Hepatocyte (in vitro differentiated cells): ENCODE measurements around the gene NRG2. TPM values are rescaled to one million over a fixed set of nuclear protein-coding genes. Genes with fewer than 3 reads are reported as not detected.

Experiments
- DNase-seq: peaks from one replicate; pipeline ENCODE4 v3.0.0-alpha.2; 2016; ENCODE audit warnings: low spot score
- H2AFZ ChIP-seq: fragments of 200-600 bp; sonication (generic); 2 replicates; pipeline ENCODE4 v1.6.0; 2016; ENCODE audit warnings: antibody characterized with exemption, mild to moderate bottlenecking
- H3K27ac ChIP-seq: fragments of 200-600 bp; sonication (generic); 2 replicates; pipeline ENCODE4 v1.5.1; 2016; ENCODE audit warnings: mild to moderate bottlenecking
- H3K27me3 ChIP-seq: fragments of 200-600 bp; sonication (generic); 2 replicates; pipeline ENCODE4 v1.6.1; 2016
- H3K36me3 ChIP-seq: fragments of 200-600 bp; sonication (generic); replicated peaks from 2 replicates; pipeline ENCODE4 v1.5.1; 2016; ENCODE audit warnings: low read depth; ENCODE audit not compliant: insufficient read depth
- H3K4me1 ChIP-seq: fragments of 200-600 bp; sonication (generic); 2 replicates; pipeline ENCODE4 v1.5.1; 2016; ENCODE audit warnings: mild to moderate bottlenecking, moderate library complexity; ENCODE audit not compliant: insufficient read depth
- H3K4me2 ChIP-seq: fragments of 200-600 bp; sonication (generic); 2 replicates; pipeline ENCODE4 v1.6.0; 2016
- H3K4me3 ChIP-seq: fragments of 200-600 bp; sonication (generic); 2 replicates; pipeline ENCODE4 v1.5.1; 2016; ENCODE audit warnings: mild to moderate bottlenecking
- H3K79me2 ChIP-seq: fragments of 200-600 bp; sonication (generic); 2 replicates; pipeline ENCODE4 v1.6.0; 2017; ENCODE audit warnings: mild to moderate bottlenecking
- H3K9me2 ChIP-seq: fragments of 200-600 bp; sonication (generic); replicated peaks from 2 replicates; pipeline ENCODE4 v1.6.0; 2017; ENCODE audit warnings: mild to moderate bottlenecking; ENCODE audit not compliant: insufficient read depth
- H3K9me3 ChIP-seq: fragments of 200-600 bp; sonication (generic); 2 replicates; pipeline ENCODE4 v1.5.1; 2016; ENCODE audit warnings: low read depth, mild to moderate bottlenecking
- H4K20me1 ChIP-seq: fragments of 200-600 bp; sonication (generic); 2 replicates; pipeline ENCODE4 v1.6.0; 2016; ENCODE audit warnings: mild to moderate bottlenecking; ENCODE audit not compliant: insufficient read depth, poor library complexity, severe bottlenecking
- EZH2 ChIP-seq: fragments of 200-600 bp; sonication (generic); IDR thresholded peaks from 2 replicates; pipeline ENCODE4 v1.6.1; 2016; ENCODE audit warnings: antibody characterized with exemption, mild to moderate bottlenecking, borderline replicate concordance
- EZH2phosphoT487 ChIP-seq: fragments of 200-600 bp; sonication (generic); IDR thresholded peaks from one replicate; pipeline ENCODE4 v1.6.1; 2018; ENCODE audit warnings: antibody characterized with exemption, mild to moderate bottlenecking, low read depth, moderate library complexity; ENCODE audit not compliant: unreplicated experiment, severe bottlenecking
- WGBS: methylation state at CpG from one replicate; pipeline ENCODE4 v1.1.6; 2016; ENCODE audit warnings: low lambda C conversion rate; ENCODE audit errors: missing lambda C conversion rate; 5-methylcytosine and 5-hydroxymethylcytosine counted together
- polyA plus RNA-seq: library from polyadenylated mRNA; unstranded; fragments of >200 nt; fragmentation: Nextera tagmentation; extraction: Ambion mirVana; gene quantifications from 2 replicates; pipeline ENCODE4 v1.2.1, GENCODE V29; 2016
- total RNA-seq: library from RNA; depleted of rRNA; stranded (reverse); fragments of >200 nt; gene quantifications from 2 replicates; pipeline ENCODE4 v1.2.3, GENCODE V29; 2014
- TF ChIP-seq, protein P1 (sequence below): fragments of 200-600 bp; sonication (generic); IDR thresholded peaks from 2 replicates; pipeline ENCODE4 v1.5.1; 2016; ENCODE audit warnings: antibody characterized with exemption, mild to moderate bottlenecking; ENCODE audit not compliant: poor library complexity

Gene NRG2
- total and polyA plus RNA-seq, 2 experiments from 2014 or later = 1.4 to 1.5 TPM

DNA sequence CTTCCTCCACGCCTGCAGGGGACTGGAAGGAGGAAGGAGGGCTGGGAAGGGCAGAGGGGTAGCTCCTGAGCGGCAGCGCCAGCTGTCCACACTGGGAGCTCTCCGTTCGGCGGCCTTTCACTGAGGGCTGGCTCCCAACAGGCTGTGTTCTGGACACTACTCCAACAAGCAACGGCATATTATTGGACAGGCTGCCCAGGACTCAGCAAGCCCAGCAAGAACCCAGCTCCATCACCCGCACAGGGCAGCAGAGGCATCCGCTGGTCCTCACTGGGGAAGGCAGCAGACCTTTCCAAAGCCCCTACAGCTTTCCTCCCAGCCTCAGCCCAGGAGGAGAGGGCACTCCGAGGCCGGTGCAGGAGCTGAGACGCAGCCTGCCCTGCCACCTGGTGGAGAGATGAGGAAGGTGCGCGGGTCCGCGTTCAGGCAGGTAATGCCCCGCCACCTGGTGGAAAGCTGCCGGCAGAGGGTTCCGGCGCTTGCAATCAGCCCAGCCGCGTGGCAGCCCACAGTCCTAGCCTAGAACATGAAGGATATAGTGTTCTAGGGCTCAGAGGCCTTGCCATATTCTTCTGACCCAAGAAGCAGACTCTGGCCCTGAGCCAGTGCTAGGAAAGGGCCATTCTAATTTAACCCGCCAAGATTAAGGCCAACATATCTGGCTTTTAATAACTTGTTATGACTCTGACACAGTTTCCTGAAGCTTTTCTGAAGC, 74.4 kb downstream of the NRG2 start:
- no peaks in the 10 kb centered on the region for H4K20me1 ChIP-seq
- H3K4me3 ChIP-seq = no peak overlapping the region
- H3K9me3 ChIP-seq = no peaks in the 10 kb centered on the region
- 29% methylated on average over 23 of the region's 23 CpGs for WGBS
- no peaks in the 10 kb centered on the region for H3K9me2 ChIP-seq
- H3K27me3 ChIP-seq = peaks cover 6% of the 10 kb centered on the region
- no peaks in the 10 kb centered on the region for H3K36me3 ChIP-seq
- H3K4me2 ChIP-seq = no peak overlapping the region
- H3K79me2 ChIP-seq = no peaks in the 10 kb centered on the region
- H3K27ac ChIP-seq = no peak overlapping the region
- H3K4me1 ChIP-seq = no peaks in the 10 kb centered on the region
- no peak overlapping the region for H2AFZ ChIP-seq
- DNase-seq = peak; percentile 94
- TF ChIP-seq EZH2 = no peak
- TF ChIP-seq, protein P1, sequence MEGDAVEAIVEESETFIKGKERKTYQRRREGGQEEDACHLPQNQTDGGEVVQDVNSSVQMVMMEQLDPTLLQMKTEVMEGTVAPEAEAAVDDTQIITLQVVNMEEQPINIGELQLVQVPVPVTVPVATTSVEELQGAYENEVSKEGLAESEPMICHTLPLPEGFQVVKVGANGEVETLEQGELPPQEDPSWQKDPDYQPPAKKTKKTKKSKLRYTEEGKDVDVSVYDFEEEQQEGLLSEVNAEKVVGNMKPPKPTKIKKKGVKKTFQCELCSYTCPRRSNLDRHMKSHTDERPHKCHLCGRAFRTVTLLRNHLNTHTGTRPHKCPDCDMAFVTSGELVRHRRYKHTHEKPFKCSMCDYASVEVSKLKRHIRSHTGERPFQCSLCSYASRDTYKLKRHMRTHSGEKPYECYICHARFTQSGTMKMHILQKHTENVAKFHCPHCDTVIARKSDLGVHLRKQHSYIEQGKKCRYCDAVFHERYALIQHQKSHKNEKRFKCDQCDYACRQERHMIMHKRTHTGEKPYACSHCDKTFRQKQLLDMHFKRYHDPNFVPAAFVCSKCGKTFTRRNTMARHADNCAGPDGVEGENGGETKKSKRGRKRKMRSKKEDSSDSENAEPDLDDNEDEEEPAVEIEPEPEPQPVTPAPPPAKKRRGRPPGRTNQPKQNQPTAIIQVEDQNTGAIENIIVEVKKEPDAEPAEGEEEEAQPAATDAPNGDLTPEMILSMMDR = peak; percentile 100

DNA sequence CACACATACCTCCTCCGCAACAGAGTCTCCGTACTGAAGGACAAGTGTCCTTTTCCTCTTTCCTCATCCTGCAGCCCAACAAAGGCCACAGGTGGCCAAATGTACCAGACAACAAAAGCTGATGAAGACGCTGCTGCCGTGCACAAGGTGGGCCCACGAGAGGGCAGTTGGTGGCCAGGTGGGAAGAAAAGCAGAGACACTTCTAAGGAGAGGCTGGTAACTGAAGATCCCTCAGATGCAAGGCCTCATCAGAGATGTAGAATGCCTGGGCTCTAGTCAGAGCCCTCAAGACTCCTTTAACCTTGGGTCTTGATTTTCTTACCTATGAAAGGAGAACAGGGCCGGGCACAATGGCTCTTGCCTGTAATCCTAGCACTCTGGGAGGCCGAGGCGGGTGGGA, 75.7 kb downstream of the NRG2 start:
- Histone ChIP-seq H2AFZ (no peak overlapping the region), H3K4me1 (no peaks in the 10 kb centered on the region), H3K4me3 (no peak overlapping the region), H4K20me1 (no peaks in the 10 kb centered on the region), H3K79me2 (no peaks in the 10 kb centered on the region), H3K36me3 (no peaks in the 10 kb centered on the region), H3K9me2 (no peaks in the 10 kb centered on the region), H3K27ac (no peak overlapping the region), H3K4me2 (no peak overlapping the region), H3K27me3 (peaks cover 8% of the 10 kb centered on the region), H3K9me3 (no peaks in the 10 kb centered on the region)
- TF ChIP-seq EZH2phosphoT487 (no peak), EZH2 (no peak)
- TF ChIP-seq, protein P1 = no peak
- 95% methylated on average over 8 of the region's 8 CpGs for WGBS
- no peak for DNase-seq

DNA sequence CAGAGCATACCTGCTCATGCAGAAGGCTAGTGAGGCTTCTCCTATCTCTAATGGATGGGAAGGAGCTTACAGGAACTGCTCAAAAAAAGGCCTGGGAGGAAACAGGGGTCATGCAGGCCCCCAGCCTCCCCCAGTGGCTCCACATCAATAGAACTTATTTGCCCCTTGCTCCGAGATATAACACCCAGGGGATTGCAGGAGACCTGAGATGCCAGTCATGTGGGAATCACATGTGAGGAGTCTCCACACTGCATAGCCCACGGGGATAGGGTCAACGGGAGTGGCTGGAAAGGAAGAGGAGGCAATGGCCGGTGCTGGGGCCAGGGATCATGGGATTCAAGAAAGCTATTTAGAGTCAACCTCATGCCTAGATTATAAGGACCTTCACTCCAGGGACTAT, 76.2 kb downstream of the NRG2 start:
- Histone ChIP-seq H3K4me3 (no peak overlapping the region), H3K27ac (no peak overlapping the region), H3K4me2 (no peak overlapping the region), H3K9me2 (no peaks in the 10 kb centered on the region), H3K79me2 (no peaks in the 10 kb centered on the region), H3K27me3 (peaks cover 8% of the 10 kb centered on the region), H2AFZ (no peak overlapping the region), H3K4me1 (no peaks in the 10 kb centered on the region), H4K20me1 (no peaks in the 10 kb centered on the region), H3K36me3 (no peaks in the 10 kb centered on the region), H3K9me3 (no peaks in the 10 kb centered on the region)
- TF ChIP-seq EZH2phosphoT487 (no peak), EZH2 (no peak)
- TF ChIP-seq, protein P1 = no peak
- no peak for DNase-seq
- WGBS = 88% methylated on average over 4 of the region's 4 CpGs
